Right atrium auricular region (tissue), 2 donors: Measurements from ENCODE around the gene ALPG. TPM values are rescaled to one million over a fixed set of nuclear protein-coding genes. Genes with fewer than 3 reads are reported as not detected.
"Not testable (repeated sequence)": the region's sequence is repeated elsewhere in the genome, so short reads cannot be mapped to it uniquely, and the experiment has no call there.

Experiments used
- DNase-seq: peaks from one replicate; pipeline ENCODE4 v3.0.0-alpha.2; 2019; ENCODE audit warnings: low spot score
- H3K27ac ChIP-seq, 2 donors: fragments of 200-600 bp; sonication (generic); 1 replicate in 1 of 2; 2 replicates in 1 of 2; pipeline ENCODE4 v1.5.1; 2016 to 2019
- H3K27me3 ChIP-seq, 2 donors: fragments of 200-600 bp; sonication (generic); one replicate each; pipeline versions ENCODE4 v1.5.1 to v1.6.0; 2017 to 2019
- H3K36me3 ChIP-seq: fragments of 200-600 bp; sonication (generic); one replicate; pipeline ENCODE4 v1.5.1; 2016
- H3K4me1 ChIP-seq, 2 donors: fragments of 200-600 bp; sonication (generic); one replicate each; pipeline versions ENCODE4 v1.5.1 to v1.6.0; 2017 to 2019
- H3K4me3 ChIP-seq, 2 donors: fragments of 200-600 bp; sonication (generic); 1 replicate in 1 of 2; 2 replicates in 1 of 2; pipeline ENCODE4 v1.5.1; 2017 to 2019; ENCODE audit warnings: mild to moderate bottlenecking in 1 of 2, moderate library complexity in 1 of 2
- H3K9me3 ChIP-seq, 2 donors: fragments of 200-600 bp; sonication (generic); one replicate each; pipeline ENCODE4 v1.5.1; 2019
- total RNA-seq, 2 donors: library from RNA; depleted of rRNA; stranded (reverse); fragments of >200 nt; gene quantifications; one replicate each; pipeline ENCODE4 v1.1.0, GENCODE V29; 2016
- TF ChIP-seq, protein P1 (sequence below), 2 donors: fragments of 200-600 bp; sonication (generic); IDR thresholded peaks; one replicate each; pipeline ENCODE4 v1.5.1; 2019; ENCODE audit warnings: antibody characterized with exemption in 2 of 2

The ALPG gene
- total RNA-seq: not detected

DNA sequence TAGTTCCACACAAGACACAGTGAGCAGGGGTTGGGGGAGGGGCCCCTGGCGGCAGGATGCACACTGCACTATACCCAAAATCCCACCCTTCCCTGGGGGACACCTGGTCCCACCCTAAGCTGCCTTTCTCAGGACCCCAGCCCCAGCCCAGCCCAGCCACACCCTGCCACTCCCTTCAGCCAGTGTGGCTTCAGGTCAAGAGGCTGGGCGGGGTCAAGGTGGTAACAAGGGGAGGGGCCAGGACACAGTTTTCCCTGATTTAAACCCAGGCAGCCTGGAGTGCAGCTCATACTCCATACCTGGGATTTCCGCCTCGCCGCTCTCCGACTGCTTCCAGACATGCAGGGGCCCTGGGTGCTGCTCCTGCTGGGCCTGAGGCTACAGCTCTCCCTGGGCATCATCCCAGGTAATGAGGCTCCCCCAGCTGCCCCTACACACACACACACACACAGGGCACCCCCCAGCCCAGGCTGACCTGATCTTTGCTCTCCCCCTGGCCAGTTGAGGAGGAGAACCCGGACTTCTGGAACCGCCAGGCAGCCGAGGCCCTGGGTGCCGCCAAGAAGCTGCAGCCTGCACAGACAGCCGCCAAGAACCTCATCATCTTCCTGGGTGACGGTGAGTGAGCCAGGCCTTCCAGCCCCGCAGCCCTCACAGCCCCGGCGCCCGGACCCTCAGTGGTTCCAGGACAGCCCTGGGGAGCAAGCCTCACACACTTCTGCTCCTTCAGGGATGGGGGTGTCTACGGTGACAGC, at the start of gene ALPG:
TSS of gene ALPG (plus strand) at position 289 of the 755 bp plus-strand sequence. CDS start at position 340, 51 bp downstream.
- Histone ChIP-seq H3K4me1 (no peaks in the 10 kb centered on the region), H3K4me3 (no peak within 1 kb of the TSS), H3K27ac (no peak within 1 kb of the TSS), H3K9me3 (no peaks in the 10 kb centered on the region), H3K36me3 (no peaks in the 10 kb centered on the region), H3K27me3 (no peaks in the 10 kb centered on the region)
- no peak for DNase-seq
- TF ChIP-seq, protein P1, sequence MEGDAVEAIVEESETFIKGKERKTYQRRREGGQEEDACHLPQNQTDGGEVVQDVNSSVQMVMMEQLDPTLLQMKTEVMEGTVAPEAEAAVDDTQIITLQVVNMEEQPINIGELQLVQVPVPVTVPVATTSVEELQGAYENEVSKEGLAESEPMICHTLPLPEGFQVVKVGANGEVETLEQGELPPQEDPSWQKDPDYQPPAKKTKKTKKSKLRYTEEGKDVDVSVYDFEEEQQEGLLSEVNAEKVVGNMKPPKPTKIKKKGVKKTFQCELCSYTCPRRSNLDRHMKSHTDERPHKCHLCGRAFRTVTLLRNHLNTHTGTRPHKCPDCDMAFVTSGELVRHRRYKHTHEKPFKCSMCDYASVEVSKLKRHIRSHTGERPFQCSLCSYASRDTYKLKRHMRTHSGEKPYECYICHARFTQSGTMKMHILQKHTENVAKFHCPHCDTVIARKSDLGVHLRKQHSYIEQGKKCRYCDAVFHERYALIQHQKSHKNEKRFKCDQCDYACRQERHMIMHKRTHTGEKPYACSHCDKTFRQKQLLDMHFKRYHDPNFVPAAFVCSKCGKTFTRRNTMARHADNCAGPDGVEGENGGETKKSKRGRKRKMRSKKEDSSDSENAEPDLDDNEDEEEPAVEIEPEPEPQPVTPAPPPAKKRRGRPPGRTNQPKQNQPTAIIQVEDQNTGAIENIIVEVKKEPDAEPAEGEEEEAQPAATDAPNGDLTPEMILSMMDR (IDR thresholded peaks at IDR 0.05): no peak

DNA sequence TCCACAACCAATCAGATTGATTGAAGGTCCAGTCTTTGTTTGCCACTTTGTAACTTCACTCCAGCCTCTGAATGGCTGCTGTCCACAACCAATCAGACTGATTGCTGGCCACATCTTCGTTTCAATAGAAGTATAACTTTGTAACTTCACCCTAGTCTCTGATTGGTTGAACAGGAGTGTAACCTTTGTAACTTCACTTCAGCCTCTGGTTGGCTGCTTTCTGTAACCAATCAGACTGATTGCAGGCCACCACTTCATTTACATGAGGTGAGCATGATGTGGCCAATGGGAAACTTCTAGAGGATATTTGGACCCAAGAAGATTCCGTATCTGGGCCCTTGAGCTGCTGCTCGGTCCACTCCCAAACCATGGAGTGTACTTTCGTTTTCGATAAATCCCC, 45.0 kb upstream of the ALPG start:
- Histone ChIP-seq H3K4me3 (no peak overlapping the region), H3K27me3 (no peaks in the 10 kb centered on the region), H3K27ac (no peak overlapping the region), H3K9me3 (no peaks in the 10 kb centered on the region), H3K36me3 (no peaks in the 10 kb centered on the region), H3K4me1 (no peaks in the 10 kb centered on the region)
- TF ChIP-seq, protein P1 (IDR thresholded peaks at IDR 0.05): no peak
- DNase-seq: no peak

DNA sequence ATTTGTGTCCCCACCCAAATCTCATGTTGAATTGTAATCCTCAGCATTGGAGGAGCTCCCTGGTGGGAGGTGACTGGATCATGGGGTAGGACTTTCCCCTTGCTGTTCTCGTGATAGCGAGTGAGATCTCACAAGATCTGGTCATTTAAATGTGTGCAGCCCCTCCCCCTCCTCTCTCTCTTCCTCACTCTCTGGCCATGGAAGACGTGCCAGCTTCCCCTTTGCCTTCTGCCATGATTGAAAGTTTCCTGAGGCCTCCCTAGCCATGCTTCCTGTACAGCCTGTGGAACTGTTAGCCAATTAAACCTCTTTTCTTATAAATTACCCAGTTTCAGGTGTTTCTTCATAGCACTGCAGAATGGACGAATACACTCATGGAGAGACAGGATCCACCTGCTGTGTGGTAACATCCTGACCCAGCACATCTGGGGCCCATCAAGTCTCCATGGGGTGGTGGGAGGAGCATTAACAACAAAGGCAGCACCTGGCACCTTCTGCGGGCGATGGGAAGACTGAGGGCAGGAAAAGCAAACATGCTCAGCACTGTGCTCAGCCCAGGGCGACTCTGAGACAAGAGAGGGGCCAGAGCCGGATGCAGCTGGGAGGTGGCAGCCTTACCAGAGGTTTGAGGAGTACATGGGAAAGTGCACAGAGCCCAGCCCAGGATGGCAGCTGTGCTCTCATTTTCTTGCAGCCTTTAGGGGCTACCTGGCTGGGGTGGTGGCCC, 44.3 kb upstream of the ALPG start:
- no peak for DNase-seq
- TF ChIP-seq, protein P1 (IDR thresholded peaks at IDR 0.05): no peak
- H3K4me1 ChIP-seq: no peaks in the 10 kb centered on the region
- H3K4me3 ChIP-seq: no peak overlapping the region
- no peak overlapping the region for H3K27ac ChIP-seq
- no peaks in the 10 kb centered on the region for H3K36me3 ChIP-seq
- H3K27me3 ChIP-seq: no peaks in the 10 kb centered on the region
- no peaks in the 10 kb centered on the region for H3K9me3 ChIP-seq

DNA sequence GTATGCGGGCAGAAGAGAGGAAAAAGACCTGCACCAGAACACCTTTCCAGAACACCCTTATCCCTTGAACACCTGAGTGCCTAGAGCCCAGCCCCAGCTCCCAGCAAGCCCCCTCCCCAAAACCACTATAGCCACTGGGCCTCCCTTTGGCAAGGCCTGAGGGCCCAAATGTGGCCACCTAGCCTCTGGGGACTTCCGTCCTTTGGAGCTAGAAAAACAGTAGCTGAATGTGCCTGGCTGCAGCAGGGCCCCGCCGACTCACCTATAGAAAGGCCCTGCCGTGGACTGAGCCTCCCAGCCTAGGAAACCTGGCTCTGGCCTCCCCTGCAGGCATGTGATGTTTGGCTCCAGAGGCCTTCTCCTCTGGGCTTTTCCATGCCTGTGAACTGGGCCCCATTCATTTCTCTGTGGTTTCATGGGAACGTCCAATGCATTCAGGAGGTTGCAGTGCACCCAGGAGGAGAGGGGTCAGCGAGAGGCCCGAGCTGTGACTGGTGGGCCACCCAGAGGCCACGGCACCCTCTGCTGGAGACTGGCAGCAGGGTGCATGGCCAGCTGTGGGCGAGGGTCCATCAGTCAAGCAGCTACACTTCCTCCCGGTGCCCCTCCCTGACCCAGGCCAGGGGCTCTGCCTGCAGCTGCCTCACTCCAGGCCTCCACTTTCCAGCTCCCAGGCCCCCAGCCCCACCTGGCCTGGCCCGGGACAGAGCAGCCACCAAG, 43.4 kb upstream of the ALPG start:
- not testable (repeated sequence) for H3K27me3 ChIP-seq, H3K27ac ChIP-seq, DNase-seq, H3K36me3 ChIP-seq, H3K4me1 ChIP-seq, H3K9me3 ChIP-seq, H3K4me3 ChIP-seq

DNA sequence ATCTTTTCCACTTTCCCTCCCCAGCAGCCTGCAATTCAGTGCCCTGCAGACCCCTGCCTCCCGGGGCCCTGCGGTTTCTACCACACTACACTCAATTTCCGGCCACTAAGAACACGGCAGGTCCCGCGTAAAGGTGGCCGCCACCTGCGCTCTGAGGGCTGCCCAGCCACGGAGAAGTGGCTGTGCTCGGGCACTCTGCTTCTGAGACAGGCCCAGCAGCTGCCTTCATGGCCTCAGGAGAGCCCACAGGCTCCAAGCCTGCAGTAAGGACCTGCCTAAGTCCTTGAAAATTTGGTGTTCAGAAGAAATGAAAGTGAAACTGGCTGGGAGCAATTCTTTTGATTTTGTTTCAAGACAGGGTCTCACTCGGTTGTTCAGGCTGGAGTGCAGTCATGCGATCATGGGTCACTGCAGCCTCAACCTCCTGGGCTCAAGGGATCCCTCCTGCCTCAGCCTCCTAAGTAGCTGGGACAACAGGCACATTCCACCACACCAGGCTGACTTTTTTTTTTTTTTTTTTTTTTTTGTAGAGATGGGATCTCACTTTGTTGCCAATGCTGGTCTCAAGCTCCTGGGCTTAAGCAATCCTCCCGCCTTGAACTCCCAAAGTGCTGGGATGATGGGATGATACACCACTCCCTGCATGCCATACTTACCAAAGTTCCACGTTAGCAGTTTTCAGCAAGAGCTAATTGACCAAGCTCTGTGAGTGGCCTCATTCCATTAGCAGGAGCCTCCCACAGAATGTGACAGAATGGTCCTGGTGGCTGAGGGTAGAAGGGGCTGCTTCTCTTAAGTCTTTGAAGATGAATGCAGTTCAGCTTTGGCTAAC, 42.6 kb upstream of the ALPG start:
- H3K27me3 ChIP-seq: no peaks in the 10 kb centered on the region
- H3K27ac ChIP-seq: no peak overlapping the region
- no peaks in the 10 kb centered on the region for H3K4me1 ChIP-seq
- H3K9me3 ChIP-seq: no peaks in the 10 kb centered on the region
- no peak for DNase-seq
- no peaks in the 10 kb centered on the region for H3K36me3 ChIP-seq
- TF ChIP-seq, protein P1 (IDR thresholded peaks at IDR 0.05): no peak
- no peak overlapping the region for H3K4me3 ChIP-seq

DNA sequence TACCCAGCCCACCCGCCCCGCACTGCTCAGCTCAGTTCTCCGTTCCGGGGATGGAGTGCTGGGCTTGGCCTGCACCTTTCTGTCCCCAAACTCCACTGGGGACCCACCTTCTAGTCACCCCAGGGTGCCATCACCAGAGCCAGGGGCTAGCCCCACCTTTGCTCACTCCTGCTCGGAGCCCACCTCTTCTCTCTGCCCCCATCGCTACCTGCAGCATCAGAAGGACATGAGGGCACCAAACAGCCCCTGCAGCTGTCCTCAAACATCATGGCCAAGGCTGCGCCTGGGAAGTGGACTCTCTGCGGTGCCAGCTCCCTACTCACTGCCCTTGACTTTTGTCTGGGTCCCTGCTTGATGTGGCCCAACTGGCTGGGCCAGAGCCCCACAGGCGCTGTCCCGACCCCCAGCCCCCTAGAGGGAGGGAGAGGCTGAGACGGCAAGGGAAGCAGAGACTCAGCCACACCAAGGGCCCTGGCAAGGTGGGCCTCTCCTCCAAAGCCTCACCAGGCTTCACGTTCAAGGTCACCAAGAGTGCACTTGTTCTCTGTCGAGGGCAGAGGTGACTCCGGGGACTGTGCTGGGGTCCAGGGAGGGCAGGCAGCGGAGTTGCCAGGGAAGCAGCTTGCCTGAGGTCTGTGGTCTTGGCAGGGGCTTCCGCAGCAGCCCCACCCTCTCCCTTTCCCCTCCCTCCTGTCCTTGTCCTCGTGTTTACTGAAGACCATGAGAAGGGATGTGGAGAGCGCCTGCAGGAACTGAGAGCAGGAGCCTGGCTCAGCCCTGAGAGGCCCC, 41.6 kb upstream of the ALPG start:
- not testable (repeated sequence) for H3K27me3 ChIP-seq, H3K9me3 ChIP-seq, H3K4me1 ChIP-seq, H3K4me3 ChIP-seq, H3K27ac ChIP-seq, DNase-seq, H3K36me3 ChIP-seq
